Endothelial cell of umbilical vein (primary cell): ENCODE measurements around the gene SPINT3. TPM values are rescaled to one million over a fixed set of nuclear protein-coding genes. Genes with fewer than 3 reads are reported as not detected.

Source experiments
- BruUV-seq: library from RNA; stranded (reverse); fragments of 400-500 nt; replicated peaks from 2 replicates; lab custom pipeline; 2021; lab: Mats Ljungman, UMichigan
- CTCF ChIA-PET: fragments of 300-600, 350-600 bp; sonication (Branson Sonifier 250); formaldehyde crosslinking; loops from one replicate; lab custom pipeline; 2021; ENCODE audit warnings: antibody characterized with exemption, inconsistent platforms; lab: Charles Lee
- POLR2A ChIA-PET: fragments of 300-600, 350-600 bp; sonication (Branson Sonifier 250); formaldehyde crosslinking; loops from one replicate; lab custom pipeline; 2021; ENCODE audit warnings: antibody characterized with exemption, inconsistent platforms; lab: Charles Lee
- DNase-seq: peaks from one replicate; pipeline ENCODE4 v3.0.0-alpha.2; 2011; ENCODE audit warnings: low read depth, low spot score
- FAIRE-seq: peaks from 2 replicates; lab custom pipeline; 2011; peaks lifted over from hg19 to GRCh38; lab: Jason Lieb, UNC
- H2AFZ ChIP-seq: 2 replicates; pipeline ENCODE4 v1.6.0; 2012; ENCODE audit warnings: low read depth, low read length, control low read depth, inconsistent platforms
- H3K27ac ChIP-seq: 2 replicates; pipeline ENCODE4 v1.5.1; 2011; ENCODE audit warnings: low read depth, mild to moderate bottlenecking, control low read depth, low read length, moderate library complexity; ENCODE audit not compliant: insufficient read depth
- H3K27me3 ChIP-seq, 2 experiments: 2 replicates each; pipeline versions ENCODE4 v1.6.0 to v1.6.1; 2011; ENCODE audit warnings: low read length in 2 of 2, mixed read lengths in 1 of 2; ENCODE audit not compliant: control insufficient read depth in 2 of 2, insufficient read depth in 2 of 2
- H3K36me3 ChIP-seq, 2 experiments: 2 replicates in 1 of 2; 3 replicates in 1 of 2; pipeline ENCODE4 v1.5.1; 2011; ENCODE audit warnings: low read length in 2 of 2, mild to moderate bottlenecking in 1 of 2, moderate library complexity in 1 of 2; ENCODE audit not compliant: control insufficient read depth in 2 of 2, insufficient read depth in 2 of 2; ENCODE audit errors: extremely low read depth in 1 of 2
- H3K4me1 ChIP-seq: 3 replicates; pipeline ENCODE4 v1.5.1; 2011; ENCODE audit warnings: mild to moderate bottlenecking, low read length; ENCODE audit not compliant: control insufficient read depth, insufficient read depth; ENCODE audit errors: extremely low read depth
- H3K4me2 ChIP-seq: 2 replicates; pipeline ENCODE4 v1.6.1; 2011; ENCODE audit warnings: low read length, control low read depth, mixed read lengths; ENCODE audit not compliant: insufficient read depth
- H3K4me3 ChIP-seq, 3 experiments: fragments of 200-600 bp in 1 of 3; sonication (generic), shearing (Covaris generic) in 1 of 3; replicated peaks in 1 of 3; 2 replicates each; pipeline ENCODE4 v1.5.1; 2011 to 2016; ENCODE audit warnings: control low read depth in 3 of 3, low read length in 3 of 3, mild to moderate bottlenecking in 2 of 3, inconsistent platforms in 1 of 3, low read depth in 1 of 3, moderate library complexity in 1 of 3; ENCODE audit not compliant: insufficient read depth in 1 of 3
- H3K79me2 ChIP-seq: 2 replicates; pipeline ENCODE4 v1.6.0; 2012; ENCODE audit warnings: low read length, inconsistent platforms; ENCODE audit not compliant: control insufficient read depth, insufficient read depth
- H3K9ac ChIP-seq: replicated peaks from 2 replicates; pipeline ENCODE3; 2011; ENCODE audit warnings: low read length, control low read depth; ENCODE audit not compliant: insufficient read depth; ENCODE audit errors: extremely low read depth
- H3K9me1 ChIP-seq: replicated peaks from 3 replicates; pipeline ENCODE4 v1.6.0; 2011; ENCODE audit warnings: mild to moderate bottlenecking, low read length; ENCODE audit not compliant: control insufficient read depth, insufficient read depth; ENCODE audit errors: extremely low read depth
- H3K9me3 ChIP-seq: replicated peaks from 2 replicates; pipeline ENCODE4 v1.5.1; 2012; ENCODE audit warnings: low read length, inconsistent platforms; ENCODE audit not compliant: control insufficient read depth, insufficient read depth
- H4K20me1 ChIP-seq: replicated peaks from 2 replicates; pipeline ENCODE3; 2011; ENCODE audit warnings: mild to moderate bottlenecking, low read length; ENCODE audit not compliant: control insufficient read depth, insufficient read depth; ENCODE audit errors: extremely low read depth
- POLR2AphosphoS5 ChIP-seq: IDR thresholded peaks from 2 replicates; pipeline ENCODE4 v1.6.1; 2012; ENCODE audit warnings: low read depth, mild to moderate bottlenecking, control low read depth, low read length, moderate library complexity; ENCODE audit not compliant: insufficient read depth
- dilution Hi-C: fragments of 300-500 bp; cut with MboI; formaldehyde crosslinking; loops from one replicate; pipeline ENCODE4 v1.15.0; 2019; ENCODE audit warnings: low sequenced_read_pairs; ENCODE audit not compliant: extremely low pct_ligation_motif_present
- intact Hi-C: fragments of 100-400 bp; cut with micrococcal nuclease; formaldehyde crosslinking; loops from one replicate; pipeline ENCODE4 v1.10.0; 2022
- polyA plus RNA-seq, 4 experiments: library from polyadenylated mRNA; depleted of rRNA in 3 of 4; stranded (reverse) in 3 of 4; unstranded in 1 of 4; fragments of >200 nt; gene quantifications; 2 replicates each; pipeline versions ENCODE4 v1.2.1 to v1.2.3, GENCODE V29; 2011 to 2012; ENCODE audit warnings: missing spikeins in 1 of 4
- small RNA-seq: library from RNA; depleted of rRNA; stranded (forward); fragments of <200 nt; gene quantifications from one replicate; pipeline ENCODE3, GENCODE V24; 2012; ENCODE audit warnings: low replicate concordance, low read depth; ENCODE audit not compliant: insufficient read depth, insufficient read length
- total RNA-seq: library from RNA; stranded (reverse); gene quantifications from 2 replicates; pipeline ENCODE4 v1.2.3, GENCODE V29; 2021

Gene SPINT3
- total and polyA plus RNA-seq, 2 donors (not counting 3 experiments of a cell fraction or from before 2014, with no cell fraction given) = not detected

DNA sequence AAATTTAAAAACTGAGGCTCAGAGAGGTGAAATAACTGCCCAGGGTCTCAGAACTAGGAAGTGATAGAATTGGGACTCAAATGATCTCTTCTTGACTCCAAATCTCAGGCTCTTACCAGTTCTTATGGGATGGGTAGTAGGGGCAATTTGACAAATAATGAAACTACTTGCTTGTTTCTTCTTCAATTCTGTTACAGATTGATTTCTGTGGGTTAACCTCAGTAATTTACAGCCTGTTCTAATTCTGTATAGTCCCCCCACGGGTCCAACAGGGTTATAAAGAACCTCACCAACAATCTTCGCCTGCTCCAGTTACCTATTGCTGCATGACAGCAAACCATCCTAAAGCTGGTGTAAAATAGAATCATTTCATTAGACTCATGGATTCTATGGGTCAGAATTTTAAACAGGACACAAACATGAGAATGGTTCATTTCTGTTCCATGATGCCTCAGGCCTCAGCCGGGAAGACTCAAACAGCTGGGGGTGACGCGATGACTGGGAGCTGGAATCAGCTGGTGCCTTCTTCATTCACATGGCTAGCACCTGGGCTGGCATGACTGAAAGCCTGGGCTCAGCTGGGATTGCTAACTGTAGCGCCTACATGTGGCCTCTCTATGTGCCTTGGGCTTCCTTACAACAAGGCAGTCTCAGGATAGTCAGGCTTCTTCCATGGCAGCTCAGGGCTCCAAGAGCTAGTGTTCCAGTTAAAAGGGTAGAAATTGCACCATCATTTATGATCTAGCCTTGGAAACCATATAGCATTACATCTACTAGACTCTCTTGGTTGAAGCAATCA, 52.5 kb downstream of the SPINT3 start:
- no peak overlapping the region for H3K4me2 ChIP-seq
- H3K79me2 ChIP-seq = no peaks in the 10 kb centered on the region
- BruUV-seq = no TSS peak
- H3K4me3 ChIP-seq = no peak overlapping the region
- no peaks in the 10 kb centered on the region for H3K9me3 ChIP-seq
- H3K27me3 ChIP-seq = peaks cover 32 to 48% of the 10 kb centered on the region in 2 experiments
- no peaks in the 10 kb centered on the region for H3K9me1 ChIP-seq
- intact Hi-C loops (no loop called here), dilution Hi-C loops (no loop called here)
- no peak overlapping the region for H2AFZ ChIP-seq
- no peak for FAIRE-seq
- ChIA-PET POLR2A (no interaction called here), CTCF (interaction anchor here (1.6 kb wide), 2 partner anchors 34 to 308 kb away, joined by 3 to 5 read pairs; no protein-coding TSS in a partner anchor)
- H4K20me1 ChIP-seq = no peaks in the 10 kb centered on the region
- no peak overlapping the region for H3K9ac ChIP-seq
- no peaks in the 10 kb centered on the region for H3K4me1 ChIP-seq
- DNase-seq = no peak
- no peaks in the 10 kb centered on the region for H3K36me3 ChIP-seq
- H3K27ac ChIP-seq = no peak overlapping the region
- no peak for TF ChIP-seq POLR2AphosphoS5

Small RNA genes lying within 50 kb of the gene (small RNA-seq; reads per million reads assigned to genes)
- gene AL031663.1 (not detected), gene HSPD1P21 (not detected), gene RNA5SP485 (not detected)

Other genes with a start within 250 kb of the SPINT3 start
- gene RBPJL, start 208.8 kb downstream of the SPINT3 start, total RNA-seq = not detected in 2 replicates
- gene RBPJL, start 208.8 kb downstream of the SPINT3 start, polyA plus RNA-seq = not detected in 2 replicates
- 0.14 TPM in 1 of 2 replicates, not detected in the other for gene MATN4, start 207.3 kb downstream of the SPINT3 start, total RNA-seq
- gene MATN4, start 207.3 kb downstream of the SPINT3 start, polyA plus RNA-seq = 0.10 and 0.11 TPM in 2 replicates
- 28.7 and 32.0 TPM in 2 replicates for gene SDC4, start 167.2 kb downstream of the SPINT3 start, total RNA-seq
- gene SDC4, start 167.2 kb downstream of the SPINT3 start, polyA plus RNA-seq = 23.1 and 26.3 TPM in 2 replicates
- 22.3 and 27.4 TPM in 2 replicates for gene SYS1, start 152.5 kb downstream of the SPINT3 start, total RNA-seq
- 79.6 and 91.8 TPM in 2 replicates for gene SYS1, start 152.5 kb downstream of the SPINT3 start, polyA plus RNA-seq
- not detected in 2 replicates for gene TP53TG5, start 137.3 kb downstream of the SPINT3 start, total RNA-seq
- gene TP53TG5, start 137.3 kb downstream of the SPINT3 start, polyA plus RNA-seq = not detected in 2 replicates
- 15.6 and 16.3 TPM in 2 replicates for gene DBNDD2, start 107.3 kb downstream of the SPINT3 start, total RNA-seq
- gene DBNDD2, start 107.3 kb downstream of the SPINT3 start, polyA plus RNA-seq = 27.9 and 28.7 TPM in 2 replicates
- gene PIGT, start 99.5 kb downstream of the SPINT3 start, total RNA-seq = 92.7 and 96.8 TPM in 2 replicates
- gene PIGT, start 99.5 kb downstream of the SPINT3 start, polyA plus RNA-seq = 143 and 162 TPM in 2 replicates
- not detected in 2 replicates for gene WFDC2, start 45.9 kb downstream of the SPINT3 start, total RNA-seq
- gene WFDC2, start 45.9 kb downstream of the SPINT3 start, polyA plus RNA-seq = 0.22 TPM in 1 of 2 replicates, not detected in the other
- not detected in 2 replicates for gene WFDC6, start 23.9 kb upstream of the SPINT3 start, total RNA-seq
- gene WFDC6, start 23.9 kb upstream of the SPINT3 start, polyA plus RNA-seq = not detected in 2 replicates
- gene EPPIN, start 31.8 kb upstream of the SPINT3 start, total RNA-seq = not detected in 2 replicates
- not detected in 2 replicates for gene EPPIN, start 31.8 kb upstream of the SPINT3 start, polyA plus RNA-seq
- not detected in 2 replicates for gene WFDC8, start 63.7 kb upstream of the SPINT3 start, total RNA-seq
- gene WFDC8, start 63.7 kb upstream of the SPINT3 start, polyA plus RNA-seq = not detected in 2 replicates
- not detected in 2 replicates for gene WFDC10A, start 114.1 kb upstream of the SPINT3 start, total RNA-seq
- not detected in 2 replicates for gene WFDC10A, start 114.1 kb upstream of the SPINT3 start, polyA plus RNA-seq
- gene WFDC9, start 115.7 kb upstream of the SPINT3 start, total RNA-seq = not detected in 2 replicates
- gene WFDC9, start 115.7 kb upstream of the SPINT3 start, polyA plus RNA-seq = not detected in 2 replicates
- not detected in 2 replicates for gene WFDC11, start 154.6 kb upstream of the SPINT3 start, total RNA-seq
- gene WFDC11, start 154.6 kb upstream of the SPINT3 start, polyA plus RNA-seq = not detected in 2 replicates
- not detected in 2 replicates for gene WFDC13, start 186.4 kb upstream of the SPINT3 start, total RNA-seq
- not detected in 2 replicates for gene WFDC13, start 186.4 kb upstream of the SPINT3 start, polyA plus RNA-seq
- not detected in 2 replicates for gene WFDC10B, start 189.4 kb upstream of the SPINT3 start, total RNA-seq
- gene WFDC10B, start 189.4 kb upstream of the SPINT3 start, polyA plus RNA-seq = not detected in 2 replicates
- gene SPINT4, start 206.7 kb upstream of the SPINT3 start, total RNA-seq = not detected in 2 replicates
- not detected in 2 replicates for gene SPINT4, start 206.7 kb upstream of the SPINT3 start, polyA plus RNA-seq